Measurements from ENCODE around the gene ARL6IP5. TPM values are rescaled to one million over a fixed set of nuclear protein-coding genes. Genes with fewer than 3 reads are reported as not detected.

ARL6IP5 gene
- total and polyA plus RNA-seq, 2 of the 13 experiments (the other 11 are each of a cell fraction or from before 2014, with no cell fraction given), result 23.7 to 29.6 TPM

DNA sequence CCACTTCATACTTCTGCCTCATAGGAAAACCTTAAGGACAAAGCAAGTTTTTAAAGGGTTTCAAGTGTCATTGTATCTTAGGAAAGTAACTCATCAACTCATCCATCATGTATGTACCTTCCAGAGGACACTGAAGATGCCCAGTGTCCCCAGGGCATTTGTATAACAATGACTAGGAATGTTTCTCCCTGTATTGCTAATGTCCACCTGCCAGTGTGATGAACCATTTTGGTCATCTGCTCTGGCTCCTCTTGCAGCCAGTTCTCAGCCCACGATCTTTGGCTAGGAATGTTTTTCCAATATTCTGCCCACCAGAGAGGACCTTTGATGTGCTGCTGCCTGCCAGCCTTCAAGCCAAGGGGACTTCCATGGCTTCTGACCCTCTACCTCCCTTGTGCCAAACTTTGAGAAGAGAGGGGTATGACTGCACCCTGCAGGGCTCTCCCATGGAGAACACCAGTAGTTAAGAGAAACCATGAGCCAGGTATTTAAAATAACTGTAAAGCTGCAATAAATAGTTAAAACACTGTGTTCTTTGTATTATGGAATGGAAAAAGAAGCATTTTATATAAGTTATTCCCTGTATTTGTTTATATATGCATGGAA lies 26.3 kb downstream of the ARL6IP5 start:
- Histone ChIP-seq H3K9me3 (ENCODE audit: low read length) (no peaks in the 10 kb centered on the region), H3K79me2 (ENCODE audit: insufficient read depth, low read length) (no peaks in the 10 kb centered on the region), H3K27me3 (ENCODE audit: control insufficient read depth in 1 of 2, insufficient read depth in 2 of 2, low read length in 2 of 2) (no peaks in the 10 kb centered on the region), H3K4me3 (replicated peaks in 1 of 3; ENCODE audit: insufficient read depth in 1 of 3, low read depth in 2 of 3, low read length in 3 of 3) (no peak overlapping the region), H3K4me1 (ENCODE audit: insufficient read depth, low read length) (no peaks in the 10 kb centered on the region), H3K36me3 (replicated peaks in 1 of 2; ENCODE audit: control insufficient read depth in 1 of 2, insufficient read depth in 2 of 2, low read length in 2 of 2) (no peaks in the 10 kb centered on the region), H3K9ac (ENCODE audit: insufficient read depth, low read depth, low read length) (no peak overlapping the region), H4K20me1 (ENCODE audit: insufficient read depth, low read length) (no peaks in the 10 kb centered on the region), H3K27ac (ENCODE audit: extremely low read length, insufficient read depth, low read length) (no peak overlapping the region), H2AFZ (ENCODE audit: low read length) (no peak overlapping the region), H3K4me2 (ENCODE audit: low read depth, low read length) (no peak overlapping the region)
- TF ChIP-seq, protein P1, sequence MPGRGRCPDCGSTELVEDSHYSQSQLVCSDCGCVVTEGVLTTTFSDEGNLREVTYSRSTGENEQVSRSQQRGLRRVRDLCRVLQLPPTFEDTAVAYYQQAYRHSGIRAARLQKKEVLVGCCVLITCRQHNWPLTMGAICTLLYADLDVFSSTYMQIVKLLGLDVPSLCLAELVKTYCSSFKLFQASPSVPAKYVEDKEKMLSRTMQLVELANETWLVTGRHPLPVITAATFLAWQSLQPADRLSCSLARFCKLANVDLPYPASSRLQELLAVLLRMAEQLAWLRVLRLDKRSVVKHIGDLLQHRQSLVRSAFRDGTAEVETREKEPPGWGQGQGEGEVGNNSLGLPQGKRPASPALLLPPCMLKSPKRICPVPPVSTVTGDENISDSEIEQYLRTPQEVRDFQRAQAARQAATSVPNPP (CRISPR knock-in tag; IDR thresholded peaks at IDR 0.05), result no peak
- TF ChIP-seq MTF2 (CRISPR knock-in tag; IDR thresholded peaks at IDR 0.05; ENCODE audit: borderline replicate concordance) (no peak), ZNF709 (CRISPR knock-in tag; IDR thresholded peaks at IDR 0.05) (no peak), ZNF790 (CRISPR knock-in tag; IDR thresholded peaks at IDR 0.05; ENCODE audit: borderline replicate concordance) (no peak), ZSCAN31 (CRISPR knock-in tag; IDR thresholded peaks at IDR 0.05; ENCODE audit: low read depth) (no peak), ARHGAP35 (CRISPR knock-in tag; IDR thresholded peaks at IDR 0.05; ENCODE audit: borderline replicate concordance) (no peak), YEATS4 (CRISPR knock-in tag; IDR thresholded peaks at IDR 0.05; ENCODE audit: borderline replicate concordance) (no peak), ISX (CRISPR knock-in tag; conservative IDR thresholded peaks at IDR 0.05) (no peak), ZFP1 (CRISPR knock-in tag; IDR thresholded peaks at IDR 0.05) (no peak), SMARCE1 (IDR thresholded peaks at IDR 0.05; ENCODE audit: borderline replicate concordance) (no peak), FOXO1 (CRISPR knock-in tag; IDR thresholded peaks at IDR 0.05) (no peak)
- TF ChIP-seq, protein P2, sequence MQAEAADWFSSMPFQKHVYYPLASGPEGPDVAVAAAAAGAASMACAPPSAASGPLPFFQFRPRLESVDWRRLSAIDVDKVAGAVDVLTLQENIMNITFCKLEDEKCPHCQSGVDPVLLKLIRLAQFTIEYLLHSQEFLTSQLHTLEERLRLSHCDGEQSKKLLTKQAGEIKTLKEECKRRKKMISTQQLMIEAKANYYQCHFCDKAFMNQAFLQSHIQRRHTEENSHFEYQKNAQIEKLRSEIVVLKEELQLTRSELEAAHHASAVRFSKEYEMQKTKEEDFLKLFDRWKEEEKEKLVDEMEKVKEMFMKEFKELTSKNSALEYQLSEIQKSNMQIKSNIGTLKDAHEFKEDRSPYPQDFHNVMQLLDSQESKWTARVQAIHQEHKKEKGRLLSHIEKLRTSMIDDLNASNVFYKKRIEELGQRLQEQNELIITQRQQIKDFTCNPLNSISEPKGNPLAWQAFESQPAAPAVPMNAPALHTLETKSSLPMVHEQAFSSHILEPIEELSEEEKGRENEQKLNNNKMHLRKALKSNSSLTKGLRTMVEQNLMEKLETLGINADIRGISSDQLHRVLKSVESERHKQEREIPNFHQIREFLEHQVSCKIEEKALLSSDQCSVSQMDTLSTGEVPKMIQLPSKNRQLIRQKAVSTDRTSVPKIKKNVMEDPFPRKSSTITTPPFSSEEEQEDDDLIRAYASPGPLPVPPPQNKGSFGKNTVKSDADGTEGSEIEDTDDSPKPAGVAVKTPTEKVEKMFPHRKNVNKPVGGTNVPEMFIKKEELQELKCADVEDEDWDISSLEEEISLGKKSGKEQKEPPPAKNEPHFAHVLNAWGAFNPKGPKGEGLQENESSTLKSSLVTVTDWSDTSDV (CRISPR knock-in tag; IDR thresholded peaks at IDR 0.05), result no peak
- TF ChIP-seq, protein P3, sequence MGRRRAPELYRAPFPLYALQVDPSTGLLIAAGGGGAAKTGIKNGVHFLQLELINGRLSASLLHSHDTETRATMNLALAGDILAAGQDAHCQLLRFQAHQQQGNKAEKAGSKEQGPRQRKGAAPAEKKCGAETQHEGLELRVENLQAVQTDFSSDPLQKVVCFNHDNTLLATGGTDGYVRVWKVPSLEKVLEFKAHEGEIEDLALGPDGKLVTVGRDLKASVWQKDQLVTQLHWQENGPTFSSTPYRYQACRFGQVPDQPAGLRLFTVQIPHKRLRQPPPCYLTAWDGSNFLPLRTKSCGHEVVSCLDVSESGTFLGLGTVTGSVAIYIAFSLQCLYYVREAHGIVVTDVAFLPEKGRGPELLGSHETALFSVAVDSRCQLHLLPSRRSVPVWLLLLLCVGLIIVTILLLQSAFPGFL (CRISPR knock-in tag; IDR thresholded peaks at IDR 0.05), result no peak
- intact Hi-C loops (cut with micrococcal nuclease; ENCODE audit: unreplicated experiment) (no loop called here), in situ Hi-C loops (cut with HindIII; ENCODE audit: extremely low pct_ligation_motif_present, low pct_unique_long_range_greater_than_20kb) (loop anchor here (25.0 kb wide), 1 partner anchor 551 kb away; no protein-coding TSS in a partner anchor)
- DNase-seq (ENCODE audit: low spot score) (no peak), FAIRE-seq (no peak), ATAC-seq (no peak)
- ChIA-PET POLR2A (no interaction called here), CTCF (ENCODE audit: low intra/inter-chr PET ratio, low total read pairs) (no interaction called here)
- no TSS peak for BruUV-seq (replicated peaks)
- 8% methylated on average over 1 of the region's 1 CpG for WGBS (ENCODE audit: low lambda C conversion rate)

Data from HepG2 (cell line).